SK-N-MC (cell line): Measurements from ENCODE around the gene STAT5A.

Experiments
- EZH2 ChIP-seq: fragments of 200-600 bp; sonication (generic); IDR thresholded peaks from one replicate; pipeline ENCODE4 v1.6.1; 2017; ENCODE audit warnings: antibody characterized with exemption
- FOXP2 ChIP-seq: optimal IDR thresholded peaks from 2 replicates; pipeline ENCODE3; 2011; ENCODE audit warnings: mild to moderate bottlenecking, moderate library complexity; ENCODE audit not compliant: insufficient read depth; ENCODE audit errors: extremely low read length, control extremely low read depth
- POLR2AphosphoS5 ChIP-seq: IDR thresholded peaks from 2 replicates; pipeline ENCODE4 v1.6.1; 2012; ENCODE audit warnings: mild to moderate bottlenecking, low read depth, low read length, borderline replicate concordance

DNA sequence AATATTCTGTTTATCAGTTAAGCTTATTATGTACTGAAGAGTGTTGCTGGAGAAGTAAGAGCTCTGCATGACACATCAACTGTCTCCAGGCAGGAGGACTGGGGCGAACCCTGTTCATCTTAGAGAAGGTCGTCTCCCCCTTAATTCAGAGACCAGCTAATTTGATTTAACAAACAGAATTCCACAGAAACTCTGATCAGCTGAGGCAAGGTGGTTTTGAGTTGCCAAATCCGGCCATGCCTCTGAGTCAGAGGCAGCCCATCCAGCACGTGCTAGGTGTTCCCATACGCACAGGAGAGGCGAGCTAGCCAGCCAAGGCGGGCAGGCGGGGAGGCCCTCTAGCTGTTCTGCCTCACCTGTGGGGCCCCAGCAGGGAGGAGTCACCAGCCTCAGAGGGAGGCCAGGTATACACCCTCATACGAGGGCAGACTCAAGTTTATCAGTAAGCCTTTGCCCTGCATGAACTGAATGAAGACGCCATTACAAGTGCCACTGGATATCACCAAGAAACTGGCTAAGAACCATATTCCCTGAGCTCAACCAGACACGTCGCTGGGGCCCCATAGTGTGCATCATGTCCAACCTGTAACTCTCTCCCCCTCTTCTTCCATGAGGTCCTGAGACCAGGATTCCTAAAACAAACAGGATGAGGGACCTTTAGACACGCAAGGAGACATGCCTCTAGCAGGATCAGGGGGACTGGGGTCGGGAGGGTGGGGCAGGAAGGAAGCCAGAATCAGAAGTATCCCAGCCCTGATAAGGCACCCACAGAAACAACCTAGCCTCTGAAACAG lies 25.7 kb downstream of the STAT5A start:
- TF ChIP-seq EZH2 = no peak
- no peak for TF ChIP-seq POLR2AphosphoS5
- no peak for TF ChIP-seq FOXP2
